Measurements from ENCODE around the gene AZI2.

The AZI2 gene

GRCh38 chr3:28348629-28349468 lies at the start of gene AZI2, which contains the start of gene ZCWPW2:
Gene AZI2 (minus strand): TSS chr3:28348824. CDS start chr3:28340617, 8,207 bp downstream.
Gene ZCWPW2 (plus strand): TSS chr3:28348721. CDS start chr3:28413069, 64,348 bp downstream.
- peak; percentile 76 for DNase-seq (ENCODE audit: low read depth)

- DNase-seq (ENCODE audit: low read depth): no peak
Observed at GRCh38 chr3:28388978-28389377, 40.4 kb upstream of the AZI2 start.

- DNase-seq (ENCODE audit: low read depth): no peak
Observed at GRCh38 chr3:28386049-28386448, 37.4 kb upstream of the AZI2 start.

- DNase-seq (ENCODE audit: low read depth): no peak
Observed at GRCh38 chr3:28376424-28376823, 27.8 kb upstream of the AZI2 start.

GRCh38 chr3:28349469-28350000 lies 911 bp upstream of the AZI2 start:
- DNase-seq (ENCODE audit: low read depth): no peak

GRCh38 chr3:28348265-28348628 lies 377 bp downstream of the AZI2 start:
- no peak for DNase-seq (ENCODE audit: low read depth)

- no peak for DNase-seq (ENCODE audit: low read depth)
Observed at GRCh38 chr3:28347374-28348264, 1.0 kb downstream of the AZI2 start.

- no peak for DNase-seq (ENCODE audit: low read depth)
Observed at GRCh38 chr3:28345690-28346089, 2.9 kb downstream of the AZI2 start.

GRCh38 chr3:28343144-28343543 lies 5.5 kb downstream of the AZI2 start:
- no peak for DNase-seq (ENCODE audit: low read depth)

- no peak for DNase-seq (ENCODE audit: low read depth)
Observed at GRCh38 chr3:28337230-28337629, 11.4 kb downstream of the AZI2 start.

GRCh38 chr3:28335246-28335645 lies 13.4 kb downstream of the AZI2 start:
- no peak for DNase-seq (ENCODE audit: low read depth)

GRCh38 chr3:28334552-28334951 lies 14.1 kb downstream of the AZI2 start:
- DNase-seq (ENCODE audit: low read depth): no peak

- DNase-seq (ENCODE audit: low read depth): no peak
Observed at GRCh38 chr3:28328188-28329151, 20.2 kb downstream of the AZI2 start.

GRCh38 chr3:28326458-28326926 lies 22.1 kb downstream of the AZI2 start:
- DNase-seq (ENCODE audit: low read depth): no peak

- DNase-seq (ENCODE audit: low read depth): no peak
Observed at GRCh38 chr3:28322464-28322863, 26.2 kb downstream of the AZI2 start.

GRCh38 chr3:28320981-28321380 lies 27.6 kb downstream of the AZI2 start:
- DNase-seq (ENCODE audit: low read depth): no peak

- no peak for DNase-seq (ENCODE audit: low read depth)
Observed at GRCh38 chr3:28317438-28318022, 31.1 kb downstream of the AZI2 start.

- DNase-seq (ENCODE audit: low read depth): no peak
Observed at GRCh38 chr3:28316226-28316625, 32.4 kb downstream of the AZI2 start.

GRCh38 chr3:28315711-28316110 lies 32.9 kb downstream of the AZI2 start:
- DNase-seq (ENCODE audit: low read depth): no peak

GRCh38 chr3:28308196-28308595 lies 40.4 kb downstream of the AZI2 start:
- DNase-seq (ENCODE audit: low read depth): no peak

GRCh38 chr3:28301688-28302087 lies 46.9 kb downstream of the AZI2 start:
- DNase-seq (ENCODE audit: low read depth): no peak
